Vagina (tissue), 2 donors: Measurements from ENCODE around the gene HPGDS. TPM values are rescaled to one million over a fixed set of nuclear protein-coding genes. Genes with fewer than 3 reads are reported as not detected.

Experiments used
- DNase-seq, 2 donors: peaks; one replicate each; pipeline ENCODE4 v3.0.0-alpha.2; 2017; ENCODE audit errors: extremely low spot score in 2 of 2
- H3K27ac ChIP-seq: fragments of 200-600 bp; sonication (generic); one replicate; pipeline ENCODE4 v1.5.1; 2019
- H3K27me3 ChIP-seq: fragments of 200-600 bp; sonication (generic); one replicate; pipeline ENCODE4 v1.5.1; 2019
- H3K36me3 ChIP-seq, 2 donors: fragments of 200-600 bp; sonication (generic); one replicate each; pipeline ENCODE4 v1.5.1; 2017 to 2019
- H3K4me1 ChIP-seq: fragments of 200-600 bp; sonication (generic); one replicate; pipeline ENCODE4 v1.5.1; 2019
- H3K4me3 ChIP-seq, 2 donors: fragments of 200-600 bp; sonication (generic); 1 replicate in 1 of 2; 2 replicates in 1 of 2; pipeline ENCODE4 v1.5.1; 2016 to 2019
- H3K9me3 ChIP-seq: fragments of 200-600 bp; sonication (generic); one replicate; pipeline ENCODE4 v1.5.1; 2019
- CTCF ChIP-seq, 3 experiments: fragments of 450-650 bp in 2 of 3; fragments of 200-600 bp in 1 of 3; sonication (generic) in 1 of 3; IDR thresholded peaks; one replicate each; pipeline ENCODE4 v1.5.1; 2017 to 2019; ENCODE audit warnings: antibody characterized with exemption in 3 of 3, mild to moderate bottlenecking in 2 of 3, moderate library complexity in 2 of 3
- POLR2A ChIP-seq, 2 donors: fragments of 450-650 bp; IDR thresholded peaks; one replicate each; pipeline ENCODE4 v1.6.1; 2017; ENCODE audit warnings: antibody characterized with exemption in 2 of 2, mild to moderate bottlenecking in 2 of 2, moderate library complexity in 2 of 2
- POLR2AphosphoS5 ChIP-seq, 2 donors: sonication (generic); formaldehyde crosslinking; IDR thresholded peaks; one replicate each; pipeline ENCODE4 v1.9.0; 2017; ENCODE audit warnings: antibody characterized with exemption in 2 of 2, mild to moderate bottlenecking in 2 of 2, low read depth in 1 of 2; ENCODE audit not compliant: insufficient read depth in 1 of 2
- intact Hi-C: fragments of 100-400 bp; cut with DNase I; formaldehyde crosslinking; loops from one replicate; pipeline ENCODE4 v1.15.1; 2023
- total RNA-seq: library from RNA; depleted of rRNA; stranded (reverse); fragments of >200 nt; gene quantifications from one replicate; pipeline ENCODE4 v1.2.3, GENCODE V29; 2016

Gene HPGDS
- total RNA-seq, 1 donor from 2014 or later: 0.98 TPM

GRCh38 chr4:94284889-94285288 is 57.7 kb downstream of the HPGDS start:
- H3K36me3 ChIP-seq: peaks cover 0 to 63% of the 10 kb centered on the region in 2 donors
- H3K27me3 ChIP-seq: no peaks in the 10 kb centered on the region
- no peaks in the 10 kb centered on the region for H3K4me1 ChIP-seq
- H3K9me3 ChIP-seq: no peaks in the 10 kb centered on the region
- DNase-seq: no peak
- no peak overlapping the region for H3K27ac ChIP-seq
- no peak for TF ChIP-seq CTCF (IDR thresholded peaks at IDR 0.05)
- no peak for TF ChIP-seq POLR2AphosphoS5 (IDR thresholded peaks at IDR 0.05; ENCODE audit: insufficient read depth in 1 of 2, low read depth in 1 of 2)
- no peak for TF ChIP-seq POLR2A (IDR thresholded peaks at IDR 0.05)
- intact Hi-C loops: no loop called here
- no peak overlapping the region for H3K4me3 ChIP-seq

GRCh38 chr4:94278781-94279180 is 63.9 kb downstream of the HPGDS start:
- H3K4me3 ChIP-seq: no peak overlapping the region
- no peak for DNase-seq
- peaks cover 0 to 79% of the 10 kb centered on the region in 2 donors for H3K36me3 ChIP-seq
- no peaks in the 10 kb centered on the region for H3K27me3 ChIP-seq
- no peak for TF ChIP-seq POLR2AphosphoS5 (IDR thresholded peaks at IDR 0.05; ENCODE audit: insufficient read depth in 1 of 2, low read depth in 1 of 2)
- no peak for TF ChIP-seq CTCF (IDR thresholded peaks at IDR 0.05)
- no peak for TF ChIP-seq POLR2A (IDR thresholded peaks at IDR 0.05)
- H3K9me3 ChIP-seq: no peaks in the 10 kb centered on the region
- no peak overlapping the region for H3K27ac ChIP-seq
- intact Hi-C loops: no loop called here
- H3K4me1 ChIP-seq: no peaks in the 10 kb centered on the region

- TF ChIP-seq POLR2A (IDR thresholded peaks at IDR 0.05) (no peak), POLR2AphosphoS5 (IDR thresholded peaks at IDR 0.05; ENCODE audit: insufficient read depth in 1 of 2, low read depth in 1 of 2) (no peak), CTCF (IDR thresholded peaks at IDR 0.05) (no peak)
- Histone ChIP-seq H3K36me3 (peaks cover 0 to 66% of the 10 kb centered on the region in 2 donors), H3K27ac (no peak overlapping the region), H3K4me1 (no peaks in the 10 kb centered on the region), H3K9me3 (no peaks in the 10 kb centered on the region), H3K4me3 (no peak overlapping the region), H3K27me3 (no peaks in the 10 kb centered on the region)
- intact Hi-C loops: no loop called here
- DNase-seq: no peak
Measured at GRCh38 chr4:94277534-94277933, 65.1 kb downstream of the HPGDS start.

- Histone ChIP-seq H3K27me3 (no peaks in the 10 kb centered on the region), H3K27ac (no peak overlapping the region), H3K36me3 (peaks cover 0 to 54% of the 10 kb centered on the region in 2 donors), H3K4me1 (no peaks in the 10 kb centered on the region), H3K4me3 (no peak overlapping the region), H3K9me3 (no peaks in the 10 kb centered on the region)
- no peak for TF ChIP-seq CTCF (IDR thresholded peaks at IDR 0.05)
- TF ChIP-seq POLR2A (IDR thresholded peaks at IDR 0.05): no peak
- no peak for TF ChIP-seq POLR2AphosphoS5 (IDR thresholded peaks at IDR 0.05; ENCODE audit: insufficient read depth in 1 of 2, low read depth in 1 of 2)
- intact Hi-C loops: no loop called here
- no peak for DNase-seq
Measured at GRCh38 chr4:94276204-94276603, 66.4 kb downstream of the HPGDS start.

- TF ChIP-seq POLR2A (IDR thresholded peaks at IDR 0.05): no peak
- TF ChIP-seq POLR2AphosphoS5 (IDR thresholded peaks at IDR 0.05; ENCODE audit: insufficient read depth in 1 of 2, low read depth in 1 of 2): no peak
- TF ChIP-seq CTCF (IDR thresholded peaks at IDR 0.05): no peak
- intact Hi-C loops: no loop called here
- H3K27me3 ChIP-seq: no peaks in the 10 kb centered on the region
- no peaks in the 10 kb centered on the region for H3K9me3 ChIP-seq
- H3K4me1 ChIP-seq: no peaks in the 10 kb centered on the region
- no peak overlapping the region for H3K27ac ChIP-seq
- peaks cover 0 to 47% of the 10 kb centered on the region in 2 donors for H3K36me3 ChIP-seq
- no peak for DNase-seq
- no peak overlapping the region for H3K4me3 ChIP-seq
Measured at GRCh38 chr4:94274912-94275311, 67.7 kb downstream of the HPGDS start.
